ENCODE measurements around the gene ULK4. TPM values are rescaled to one million over a fixed set of nuclear protein-coding genes. Genes with fewer than 3 reads are reported as not detected.

The ULK4 gene
- total and polyA plus RNA-seq, 9 of the 15 experiments (the other 6 are each of a cell fraction or from before 2014, with no cell fraction given): 3.0 to 5.9 (median 3.5) TPM

DNA sequence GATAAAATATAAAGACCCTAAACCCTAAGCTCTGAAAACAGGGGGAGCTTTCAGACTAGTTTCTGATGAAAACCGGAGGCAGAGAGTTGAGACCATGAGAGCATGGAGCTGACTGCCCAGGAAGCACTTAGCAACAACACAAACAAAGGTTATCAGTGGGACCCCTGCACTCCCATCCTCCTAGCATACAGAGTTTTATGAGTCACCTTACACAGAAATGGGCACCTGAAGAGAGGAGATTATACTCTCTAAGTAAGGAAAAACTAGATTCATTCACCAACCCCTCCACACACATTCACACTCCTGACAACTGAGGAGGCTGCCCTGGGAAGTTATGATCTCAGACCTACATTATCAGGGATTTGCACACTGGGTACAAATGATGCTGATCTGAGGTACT lies 261.7 kb downstream of the ULK4 start (continued):
- TF ChIP-seq, protein P1, sequence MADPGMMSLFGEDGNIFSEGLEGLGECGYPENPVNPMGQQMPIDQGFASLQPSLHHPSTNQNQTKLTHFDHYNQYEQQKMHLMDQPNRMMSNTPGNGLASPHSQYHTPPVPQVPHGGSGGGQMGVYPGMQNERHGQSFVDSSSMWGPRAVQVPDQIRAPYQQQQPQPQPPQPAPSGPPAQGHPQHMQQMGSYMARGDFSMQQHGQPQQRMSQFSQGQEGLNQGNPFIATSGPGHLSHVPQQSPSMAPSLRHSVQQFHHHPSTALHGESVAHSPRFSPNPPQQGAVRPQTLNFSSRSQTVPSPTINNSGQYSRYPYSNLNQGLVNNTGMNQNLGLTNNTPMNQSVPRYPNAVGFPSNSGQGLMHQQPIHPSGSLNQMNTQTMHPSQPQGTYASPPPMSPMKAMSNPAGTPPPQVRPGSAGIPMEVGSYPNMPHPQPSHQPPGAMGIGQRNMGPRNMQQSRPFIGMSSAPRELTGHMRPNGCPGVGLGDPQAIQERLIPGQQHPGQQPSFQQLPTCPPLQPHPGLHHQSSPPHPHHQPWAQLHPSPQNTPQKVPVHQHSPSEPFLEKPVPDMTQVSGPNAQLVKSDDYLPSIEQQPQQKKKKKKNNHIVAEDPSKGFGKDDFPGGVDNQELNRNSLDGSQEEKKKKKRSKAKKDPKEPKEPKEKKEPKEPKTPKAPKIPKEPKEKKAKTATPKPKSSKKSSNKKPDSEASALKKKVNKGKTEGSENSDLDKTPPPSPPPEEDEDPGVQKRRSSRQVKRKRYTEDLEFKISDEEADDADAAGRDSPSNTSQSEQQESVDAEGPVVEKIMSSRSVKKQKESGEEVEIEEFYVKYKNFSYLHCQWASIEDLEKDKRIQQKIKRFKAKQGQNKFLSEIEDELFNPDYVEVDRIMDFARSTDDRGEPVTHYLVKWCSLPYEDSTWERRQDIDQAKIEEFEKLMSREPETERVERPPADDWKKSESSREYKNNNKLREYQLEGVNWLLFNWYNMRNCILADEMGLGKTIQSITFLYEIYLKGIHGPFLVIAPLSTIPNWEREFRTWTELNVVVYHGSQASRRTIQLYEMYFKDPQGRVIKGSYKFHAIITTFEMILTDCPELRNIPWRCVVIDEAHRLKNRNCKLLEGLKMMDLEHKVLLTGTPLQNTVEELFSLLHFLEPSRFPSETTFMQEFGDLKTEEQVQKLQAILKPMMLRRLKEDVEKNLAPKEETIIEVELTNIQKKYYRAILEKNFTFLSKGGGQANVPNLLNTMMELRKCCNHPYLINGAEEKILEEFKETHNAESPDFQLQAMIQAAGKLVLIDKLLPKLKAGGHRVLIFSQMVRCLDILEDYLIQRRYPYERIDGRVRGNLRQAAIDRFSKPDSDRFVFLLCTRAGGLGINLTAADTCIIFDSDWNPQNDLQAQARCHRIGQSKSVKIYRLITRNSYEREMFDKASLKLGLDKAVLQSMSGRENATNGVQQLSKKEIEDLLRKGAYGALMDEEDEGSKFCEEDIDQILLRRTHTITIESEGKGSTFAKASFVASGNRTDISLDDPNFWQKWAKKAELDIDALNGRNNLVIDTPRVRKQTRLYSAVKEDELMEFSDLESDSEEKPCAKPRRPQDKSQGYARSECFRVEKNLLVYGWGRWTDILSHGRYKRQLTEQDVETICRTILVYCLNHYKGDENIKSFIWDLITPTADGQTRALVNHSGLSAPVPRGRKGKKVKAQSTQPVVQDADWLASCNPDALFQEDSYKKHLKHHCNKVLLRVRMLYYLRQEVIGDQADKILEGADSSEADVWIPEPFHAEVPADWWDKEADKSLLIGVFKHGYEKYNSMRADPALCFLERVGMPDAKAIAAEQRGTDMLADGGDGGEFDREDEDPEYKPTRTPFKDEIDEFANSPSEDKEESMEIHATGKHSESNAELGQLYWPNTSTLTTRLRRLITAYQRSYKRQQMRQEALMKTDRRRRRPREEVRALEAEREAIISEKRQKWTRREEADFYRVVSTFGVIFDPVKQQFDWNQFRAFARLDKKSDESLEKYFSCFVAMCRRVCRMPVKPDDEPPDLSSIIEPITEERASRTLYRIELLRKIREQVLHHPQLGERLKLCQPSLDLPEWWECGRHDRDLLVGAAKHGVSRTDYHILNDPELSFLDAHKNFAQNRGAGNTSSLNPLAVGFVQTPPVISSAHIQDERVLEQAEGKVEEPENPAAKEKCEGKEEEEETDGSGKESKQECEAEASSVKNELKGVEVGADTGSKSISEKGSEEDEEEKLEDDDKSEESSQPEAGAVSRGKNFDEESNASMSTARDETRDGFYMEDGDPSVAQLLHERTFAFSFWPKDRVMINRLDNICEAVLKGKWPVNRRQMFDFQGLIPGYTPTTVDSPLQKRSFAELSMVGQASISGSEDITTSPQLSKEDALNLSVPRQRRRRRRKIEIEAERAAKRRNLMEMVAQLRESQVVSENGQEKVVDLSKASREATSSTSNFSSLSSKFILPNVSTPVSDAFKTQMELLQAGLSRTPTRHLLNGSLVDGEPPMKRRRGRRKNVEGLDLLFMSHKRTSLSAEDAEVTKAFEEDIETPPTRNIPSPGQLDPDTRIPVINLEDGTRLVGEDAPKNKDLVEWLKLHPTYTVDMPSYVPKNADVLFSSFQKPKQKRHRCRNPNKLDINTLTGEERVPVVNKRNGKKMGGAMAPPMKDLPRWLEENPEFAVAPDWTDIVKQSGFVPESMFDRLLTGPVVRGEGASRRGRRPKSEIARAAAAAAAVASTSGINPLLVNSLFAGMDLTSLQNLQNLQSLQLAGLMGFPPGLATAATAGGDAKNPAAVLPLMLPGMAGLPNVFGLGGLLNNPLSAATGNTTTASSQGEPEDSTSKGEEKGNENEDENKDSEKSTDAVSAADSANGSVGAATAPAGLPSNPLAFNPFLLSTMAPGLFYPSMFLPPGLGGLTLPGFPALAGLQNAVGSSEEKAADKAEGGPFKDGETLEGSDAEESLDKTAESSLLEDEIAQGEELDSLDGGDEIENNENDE (IDR thresholded peaks at IDR 0.05; ENCODE audit: low read depth, low read length): no peak
- TF ChIP-seq, protein P2, sequence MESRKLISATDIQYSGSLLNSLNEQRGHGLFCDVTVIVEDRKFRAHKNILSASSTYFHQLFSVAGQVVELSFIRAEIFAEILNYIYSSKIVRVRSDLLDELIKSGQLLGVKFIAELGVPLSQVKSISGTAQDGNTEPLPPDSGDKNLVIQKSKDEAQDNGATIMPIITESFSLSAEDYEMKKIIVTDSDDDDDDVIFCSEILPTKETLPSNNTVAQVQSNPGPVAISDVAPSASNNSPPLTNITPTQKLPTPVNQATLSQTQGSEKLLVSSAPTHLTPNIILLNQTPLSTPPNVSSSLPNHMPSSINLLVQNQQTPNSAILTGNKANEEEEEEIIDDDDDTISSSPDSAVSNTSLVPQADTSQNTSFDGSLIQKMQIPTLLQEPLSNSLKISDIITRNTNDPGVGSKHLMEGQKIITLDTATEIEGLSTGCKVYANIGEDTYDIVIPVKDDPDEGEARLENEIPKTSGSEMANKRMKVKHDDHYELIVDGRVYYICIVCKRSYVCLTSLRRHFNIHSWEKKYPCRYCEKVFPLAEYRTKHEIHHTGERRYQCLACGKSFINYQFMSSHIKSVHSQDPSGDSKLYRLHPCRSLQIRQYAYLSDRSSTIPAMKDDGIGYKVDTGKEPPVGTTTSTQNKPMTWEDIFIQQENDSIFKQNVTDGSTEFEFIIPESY (CRISPR knock-in tag; IDR thresholded peaks at IDR 0.05): no peak
- TF ChIP-seq, protein P3, sequence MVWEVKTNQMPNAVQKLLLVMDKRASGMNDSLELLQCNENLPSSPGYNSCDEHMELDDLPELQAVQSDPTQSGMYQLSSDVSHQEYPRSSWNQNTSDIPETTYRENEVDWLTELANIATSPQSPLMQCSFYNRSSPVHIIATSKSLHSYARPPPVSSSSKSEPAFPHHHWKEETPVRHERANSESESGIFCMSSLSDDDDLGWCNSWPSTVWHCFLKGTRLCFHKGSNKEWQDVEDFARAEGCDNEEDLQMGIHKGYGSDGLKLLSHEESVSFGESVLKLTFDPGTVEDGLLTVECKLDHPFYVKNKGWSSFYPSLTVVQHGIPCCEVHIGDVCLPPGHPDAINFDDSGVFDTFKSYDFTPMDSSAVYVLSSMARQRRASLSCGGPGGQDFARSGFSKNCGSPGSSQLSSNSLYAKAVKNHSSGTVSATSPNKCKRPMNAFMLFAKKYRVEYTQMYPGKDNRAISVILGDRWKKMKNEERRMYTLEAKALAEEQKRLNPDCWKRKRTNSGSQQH (CRISPR knock-in tag; IDR thresholded peaks at IDR 0.05): no peak
- TF ChIP-seq, protein P4, sequence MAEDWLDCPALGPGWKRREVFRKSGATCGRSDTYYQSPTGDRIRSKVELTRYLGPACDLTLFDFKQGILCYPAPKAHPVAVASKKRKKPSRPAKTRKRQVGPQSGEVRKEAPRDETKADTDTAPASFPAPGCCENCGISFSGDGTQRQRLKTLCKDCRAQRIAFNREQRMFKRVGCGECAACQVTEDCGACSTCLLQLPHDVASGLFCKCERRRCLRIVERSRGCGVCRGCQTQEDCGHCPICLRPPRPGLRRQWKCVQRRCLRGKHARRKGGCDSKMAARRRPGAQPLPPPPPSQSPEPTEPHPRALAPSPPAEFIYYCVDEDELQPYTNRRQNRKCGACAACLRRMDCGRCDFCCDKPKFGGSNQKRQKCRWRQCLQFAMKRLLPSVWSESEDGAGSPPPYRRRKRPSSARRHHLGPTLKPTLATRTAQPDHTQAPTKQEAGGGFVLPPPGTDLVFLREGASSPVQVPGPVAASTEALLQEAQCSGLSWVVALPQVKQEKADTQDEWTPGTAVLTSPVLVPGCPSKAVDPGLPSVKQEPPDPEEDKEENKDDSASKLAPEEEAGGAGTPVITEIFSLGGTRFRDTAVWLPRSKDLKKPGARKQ (CRISPR knock-in tag; IDR thresholded peaks at IDR 0.05): no peak
- TF ChIP-seq, protein P5, sequence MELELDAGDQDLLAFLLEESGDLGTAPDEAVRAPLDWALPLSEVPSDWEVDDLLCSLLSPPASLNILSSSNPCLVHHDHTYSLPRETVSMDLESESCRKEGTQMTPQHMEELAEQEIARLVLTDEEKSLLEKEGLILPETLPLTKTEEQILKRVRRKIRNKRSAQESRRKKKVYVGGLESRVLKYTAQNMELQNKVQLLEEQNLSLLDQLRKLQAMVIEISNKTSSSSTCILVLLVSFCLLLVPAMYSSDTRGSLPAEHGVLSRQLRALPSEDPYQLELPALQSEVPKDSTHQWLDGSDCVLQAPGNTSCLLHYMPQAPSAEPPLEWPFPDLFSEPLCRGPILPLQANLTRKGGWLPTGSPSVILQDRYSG (tag; conservative IDR thresholded peaks at IDR 0.05; ENCODE audit: low read depth): no peak
- TF ChIP-seq, protein P6, sequence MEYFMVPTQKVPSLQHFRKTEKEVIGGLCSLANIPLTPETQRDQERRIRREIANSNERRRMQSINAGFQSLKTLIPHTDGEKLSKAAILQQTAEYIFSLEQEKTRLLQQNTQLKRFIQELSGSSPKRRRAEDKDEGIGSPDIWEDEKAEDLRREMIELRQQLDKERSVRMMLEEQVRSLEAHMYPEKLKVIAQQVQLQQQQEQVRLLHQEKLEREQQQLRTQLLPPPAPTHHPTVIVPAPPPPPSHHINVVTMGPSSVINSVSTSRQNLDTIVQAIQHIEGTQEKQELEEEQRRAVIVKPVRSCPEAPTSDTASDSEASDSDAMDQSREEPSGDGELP (CRISPR knock-in tag; IDR thresholded peaks at IDR 0.05; ENCODE audit: borderline replicate concordance): no peak

Data from K562 (cell line).